Mammary epithelial cell (primary cell): ENCODE measurements around the gene GIMAP6.

Source experiments
- CTCF ChIP-seq, 2 donors: IDR thresholded peaks in 1 of 2; conservative IDR thresholded peaks in 1 of 2; 2 replicates each; pipeline ENCODE4 v1.5.1; 2011 to 2012; ENCODE audit warnings: inconsistent platforms in 2 of 2, low read length in 2 of 2, mild to moderate bottlenecking in 2 of 2, control low read depth in 1 of 2, low read depth in 1 of 2; ENCODE audit not compliant: insufficient read depth in 1 of 2; ENCODE audit errors: extremely low read depth in 1 of 2
- EZH2 ChIP-seq: IDR thresholded peaks from 2 replicates; pipeline ENCODE4 v1.6.1; 2012; ENCODE audit warnings: low read length, inconsistent platforms, borderline replicate concordance

GRCh38 chr7:150587551-150587950 lies 44.6 kb downstream of the GIMAP6 start:
- TF ChIP-seq CTCF (conservative IDR thresholded peaks at IDR 0.05 in 1 of 2, IDR thresholded peaks at IDR 0.05 in 1 of 2; ENCODE audit: extremely low read depth in 1 of 2, insufficient read depth in 1 of 2, low read depth in 1 of 2, low read length in 2 of 2) (no peak), EZH2 (no peak)
